Measurements from ENCODE around the gene PLGRKT.
"Not testable (repeated sequence)": the region's sequence is repeated elsewhere in the genome, so short reads cannot be mapped to it uniquely, and the experiment has no call there.

PLGRKT gene

DNA sequence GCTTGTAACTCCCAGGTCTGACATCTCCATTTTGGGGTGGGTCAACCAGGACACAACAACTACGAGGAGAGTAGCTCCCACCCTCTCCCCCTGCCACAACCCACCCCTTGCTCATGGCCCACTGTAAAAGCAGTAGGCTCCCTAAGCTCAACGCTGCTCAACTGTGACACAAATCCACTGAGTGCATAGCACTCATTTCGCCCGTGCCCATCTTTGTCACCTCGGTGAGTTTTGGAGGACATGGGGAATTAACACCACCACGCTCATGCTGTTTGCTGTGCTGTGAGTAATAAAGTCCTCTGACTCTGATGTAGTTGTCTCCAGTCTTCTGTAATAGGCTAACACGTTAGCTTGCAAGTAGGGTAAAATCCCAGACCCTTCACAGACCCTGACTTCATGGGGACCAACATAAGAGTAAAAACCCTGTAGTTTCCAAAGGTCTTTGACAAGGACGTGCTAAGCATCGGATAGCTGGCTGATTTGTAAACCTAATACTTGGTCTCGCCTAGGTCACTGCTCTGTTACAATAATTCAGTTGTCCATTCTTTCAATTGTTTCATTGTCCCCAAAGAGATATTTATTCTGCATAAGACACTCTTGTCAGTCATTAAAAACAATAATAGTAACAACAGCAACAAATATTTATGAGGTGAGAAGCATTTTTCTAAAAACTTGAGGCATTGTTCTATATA, 7.7 kb downstream of the PLGRKT start:
- no peak for DNase-seq

DNA sequence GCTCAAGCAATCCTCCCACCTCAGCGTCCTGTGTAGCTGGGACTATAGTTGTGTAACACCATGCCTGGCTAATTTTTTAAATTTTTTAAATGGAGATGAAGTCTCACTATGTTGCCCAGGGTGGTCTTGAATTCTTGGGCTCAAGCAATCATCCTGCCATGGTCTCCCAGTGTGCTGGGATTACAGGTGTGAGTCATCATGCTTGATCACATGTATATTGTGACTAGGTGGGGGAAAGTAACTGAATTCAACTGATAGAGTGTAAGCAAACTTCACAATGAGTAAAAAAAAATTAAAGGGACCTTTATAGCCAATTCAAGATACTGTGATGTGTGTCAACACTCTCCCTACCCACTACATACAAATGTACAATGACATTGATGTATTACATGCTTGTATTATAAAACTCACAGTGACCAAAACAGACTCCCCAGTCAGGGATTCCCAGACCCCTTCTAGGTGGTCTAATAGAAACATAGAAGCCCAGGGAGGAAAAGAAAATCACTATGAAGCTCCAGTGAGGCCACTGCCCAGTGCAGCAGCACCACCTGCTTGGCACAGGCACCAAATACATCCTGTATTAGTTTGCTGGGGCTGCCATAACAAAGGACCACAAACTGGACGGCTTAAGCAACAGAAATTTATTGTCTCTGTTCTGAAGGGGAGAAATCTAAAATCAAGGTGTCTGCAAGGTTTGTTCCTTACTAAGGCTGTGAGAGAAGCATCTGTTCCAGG, 8.8 kb downstream of the PLGRKT start:
- no peak for DNase-seq

GRCh38 chr9:5428172-5428571, 9.6 kb downstream of the PLGRKT start:
- no peak for DNase-seq

- DNase-seq: no peak
Observed at GRCh38 chr9:5427005-5427404, 10.7 kb downstream of the PLGRKT start.

- DNase-seq: peak; percentile 14
Observed at GRCh38 chr9:5425006-5425628, 12.6 kb downstream of the PLGRKT start.

GRCh38 chr9:5422276-5422675, 15.4 kb downstream of the PLGRKT start:
- DNase-seq: no peak

- DNase-seq: no peak
Observed at GRCh38 chr9:5421163-5421562, 16.6 kb downstream of the PLGRKT start.

DNA sequence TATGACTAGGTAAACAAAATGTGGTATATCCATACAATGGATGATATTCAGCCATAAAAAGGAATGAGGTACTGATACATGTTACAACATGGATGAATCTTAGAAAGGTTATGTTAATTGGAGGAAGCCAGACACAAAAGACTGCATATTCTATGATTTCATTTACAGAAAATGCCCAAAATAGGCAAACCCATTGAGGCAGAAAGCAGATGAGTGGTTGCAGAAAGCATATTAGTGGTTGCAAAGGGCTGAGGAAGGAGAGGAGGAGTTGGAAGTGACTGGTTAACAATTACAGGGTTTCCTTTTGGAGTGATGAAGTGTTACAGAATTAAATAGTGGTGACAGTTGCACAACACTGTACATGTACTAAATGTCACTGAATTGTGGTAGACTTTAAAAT, 17.7 kb downstream of the PLGRKT start:
- DNase-seq: no peak

DNA sequence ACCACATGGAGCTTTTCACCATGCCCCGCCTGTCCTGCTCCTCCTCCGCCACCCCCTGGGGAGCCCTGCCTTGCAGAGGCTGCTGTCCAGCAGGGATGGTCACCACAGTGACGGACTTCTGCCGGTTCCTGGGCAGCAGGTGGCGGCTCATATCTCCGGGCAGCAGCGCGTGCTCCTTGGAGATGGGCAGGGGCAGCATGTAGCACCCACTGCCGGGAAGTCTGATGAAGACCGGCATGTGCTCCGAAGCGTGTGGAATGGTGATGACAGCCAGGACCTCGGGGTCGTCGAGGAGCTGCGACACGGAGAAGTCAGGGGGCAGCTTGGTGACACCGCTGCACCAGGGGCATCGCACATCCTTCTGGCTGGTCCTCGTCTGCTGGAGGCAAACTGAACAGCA, 19.2 kb downstream of the PLGRKT start:
- DNase-seq: no peak

DNA sequence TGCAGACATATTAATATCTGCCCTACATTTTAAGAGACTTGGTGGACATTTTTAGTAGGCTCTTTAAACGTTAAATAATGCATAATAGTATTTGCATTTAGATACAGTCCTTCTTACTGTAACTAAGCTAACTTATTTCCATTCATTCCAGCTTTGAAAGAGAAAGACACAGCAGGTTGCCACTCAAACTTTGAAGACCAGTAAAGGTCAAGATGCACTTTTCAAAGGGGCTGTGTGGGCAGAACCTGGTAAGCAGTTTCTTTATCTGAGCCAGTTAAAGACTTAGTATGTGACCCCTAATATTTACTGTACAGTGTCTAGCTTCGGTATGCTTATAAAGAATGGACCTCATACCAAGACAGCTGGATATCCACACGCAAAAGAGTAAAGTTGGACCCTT, 20.8 kb downstream of the PLGRKT start:
- DNase-seq: no peak

DNA sequence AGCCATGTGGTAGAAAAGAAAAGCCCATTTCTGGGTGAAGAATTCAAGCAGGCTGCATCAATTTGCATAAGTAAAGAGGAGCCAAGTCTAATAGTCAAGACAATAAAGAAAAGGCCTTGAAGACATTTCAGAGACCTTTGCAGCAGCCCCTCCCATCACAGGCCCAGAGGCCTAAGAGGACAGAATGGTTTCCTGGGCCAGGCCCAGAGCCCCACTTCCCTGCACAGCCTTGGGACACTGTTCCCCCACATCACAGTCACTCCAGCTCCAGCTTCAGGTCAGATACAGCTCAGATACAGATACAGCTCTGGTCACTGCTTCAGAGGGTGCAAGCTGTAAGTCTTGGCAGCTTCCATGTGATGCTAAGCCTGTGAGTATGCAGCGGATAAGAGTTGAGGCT, 29.1 kb downstream of the PLGRKT start:
- DNase-seq: no peak

DNA sequence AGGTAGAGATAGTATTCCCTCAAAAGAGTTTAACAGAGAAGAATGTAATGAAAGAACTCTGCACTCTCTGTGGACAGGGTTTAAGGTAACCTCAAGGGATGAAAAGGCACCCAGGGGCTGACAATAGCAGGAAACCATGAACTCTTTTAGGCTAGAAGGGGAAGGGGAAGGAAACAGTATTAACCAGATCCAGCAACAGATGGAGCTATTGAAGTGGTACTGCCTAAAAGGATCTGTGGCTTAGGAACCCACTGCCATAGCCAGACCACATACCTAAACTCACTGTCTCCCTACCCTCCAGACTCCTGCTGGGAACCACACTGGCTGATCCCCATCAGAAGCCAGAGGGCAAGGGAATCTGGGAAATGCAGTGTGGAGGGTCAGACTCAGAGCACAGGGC, 35.5 kb downstream of the PLGRKT start:
- DNase-seq: no peak

DNA sequence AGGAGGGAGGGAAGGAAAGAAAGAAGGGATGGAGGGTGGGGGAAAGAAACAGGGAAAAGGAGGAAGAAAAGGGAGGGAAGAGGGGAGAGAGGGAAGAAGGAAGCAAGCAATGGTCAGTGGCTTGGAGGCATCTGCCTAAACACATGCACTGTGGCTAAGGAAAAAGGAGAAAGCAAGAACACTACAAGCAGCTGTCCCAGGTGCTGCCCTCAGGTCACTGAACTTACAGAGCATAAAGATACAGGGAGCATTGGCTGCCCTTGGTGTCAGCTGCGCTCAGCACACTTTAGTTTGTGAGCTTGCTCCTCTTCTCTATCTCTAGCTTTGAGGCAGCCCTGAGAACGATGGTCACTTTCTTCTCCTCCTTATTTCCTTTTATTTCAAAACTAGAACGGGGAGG, 40.2 kb downstream of the PLGRKT start:
- not testable (repeated sequence) for DNase-seq

GRCh38 chr9:5395428-5395827, 42.3 kb downstream of the PLGRKT start:
- no peak for DNase-seq

- not testable (repeated sequence) for DNase-seq
Observed at GRCh38 chr9:5393976-5394375, 43.7 kb downstream of the PLGRKT start.

GRCh38 chr9:5393497-5393896, 44.2 kb downstream of the PLGRKT start:
- DNase-seq: no peak

DNA sequence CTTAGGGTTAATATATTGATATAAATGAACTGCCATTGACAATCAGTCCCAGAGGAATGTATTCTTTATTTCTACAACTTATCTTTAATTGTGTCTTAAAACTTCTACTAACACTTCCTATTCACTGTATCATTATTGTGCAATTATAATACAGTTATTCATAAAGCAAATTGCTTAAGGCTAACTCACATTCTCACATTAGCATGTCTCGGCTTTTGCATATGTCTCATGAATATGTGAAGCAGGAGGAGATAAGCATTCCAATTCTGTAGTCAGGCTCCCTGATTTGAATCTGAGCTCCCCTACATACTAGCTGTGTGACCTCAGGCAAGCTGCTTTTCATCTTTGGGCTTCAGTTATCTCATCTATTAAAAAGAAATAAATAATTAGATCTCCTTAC, 45.4 kb downstream of the PLGRKT start:
- DNase-seq: no peak

DNA sequence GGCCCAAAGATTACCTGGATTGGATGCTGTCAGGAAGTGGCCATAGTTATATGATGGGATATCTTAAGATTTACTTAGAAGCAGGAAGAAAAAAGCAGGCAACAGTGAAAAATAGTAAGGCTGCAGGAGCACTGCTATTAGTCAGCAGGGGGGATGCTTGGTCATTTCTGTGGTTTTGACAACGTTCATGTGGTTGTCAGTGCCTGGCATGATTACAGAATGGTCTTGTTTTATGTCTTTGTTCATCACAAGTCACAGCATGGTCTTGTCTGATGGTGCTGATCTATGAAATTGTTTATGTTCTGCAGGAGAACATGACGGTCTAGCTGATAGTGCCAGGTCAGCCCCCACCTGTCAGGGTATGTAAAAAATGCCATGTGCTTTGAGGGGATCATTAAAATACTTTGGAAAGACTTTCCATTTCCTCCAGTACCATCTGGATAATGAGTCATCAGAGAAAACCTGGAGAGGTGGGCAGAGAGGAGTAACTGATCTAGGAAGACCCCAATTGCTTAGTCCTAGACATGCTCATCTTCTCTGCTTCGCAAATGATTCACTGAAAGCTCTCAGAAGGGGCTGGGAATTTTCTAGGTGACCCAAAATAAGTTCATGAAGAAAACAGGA, 48.5 kb downstream of the PLGRKT start:
- DNase-seq: no peak

GRCh38 chr9:5388026-5388819, 49.5 kb downstream of the PLGRKT start:
- DNase-seq: no peak

DNA sequence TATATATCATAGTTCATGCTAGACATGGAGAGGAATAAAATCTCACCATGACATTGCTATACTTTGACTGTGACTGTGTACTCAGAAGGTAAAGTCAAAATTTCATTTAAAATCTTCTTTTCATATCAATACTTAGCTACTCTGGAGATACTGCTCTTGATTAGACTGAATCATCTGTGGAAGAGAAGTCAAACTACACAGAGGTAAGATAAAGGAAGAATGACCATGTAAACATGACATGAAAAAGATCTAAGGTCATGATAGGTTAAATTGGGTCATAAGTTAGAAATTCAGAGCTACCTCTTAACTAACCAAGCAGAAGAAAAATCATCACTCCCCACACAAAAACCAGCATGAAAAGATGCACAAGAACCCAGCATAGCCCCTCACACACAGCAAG, 53.3 kb downstream of the PLGRKT start:
- DNase-seq: no peak

DNA sequence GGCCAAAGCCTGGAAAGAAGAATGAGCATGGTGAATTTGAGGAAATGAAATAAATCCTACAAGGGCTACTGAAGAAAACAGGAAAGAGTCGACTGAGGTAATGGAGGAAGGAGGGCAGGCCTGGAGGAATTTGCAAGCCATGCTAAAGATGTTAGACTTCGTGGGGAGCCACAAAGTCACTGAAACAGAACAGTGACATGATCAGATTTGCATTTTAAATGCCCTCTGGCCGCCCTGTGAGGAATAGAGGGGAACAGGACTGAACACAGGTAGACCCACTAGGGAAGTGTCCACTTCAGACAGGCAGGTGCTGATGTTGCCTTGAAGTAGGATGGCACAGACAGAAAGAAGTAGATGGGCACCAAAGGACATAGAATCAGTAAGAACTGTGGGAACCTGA, 55.2 kb downstream of the PLGRKT start:
- no peak for DNase-seq

- DNase-seq: no peak
Observed at GRCh38 chr9:5375790-5376477, 61.8 kb downstream of the PLGRKT start.
